ENCODE results near the gene TCF7L1.

Gene TCF7L1

DNA sequence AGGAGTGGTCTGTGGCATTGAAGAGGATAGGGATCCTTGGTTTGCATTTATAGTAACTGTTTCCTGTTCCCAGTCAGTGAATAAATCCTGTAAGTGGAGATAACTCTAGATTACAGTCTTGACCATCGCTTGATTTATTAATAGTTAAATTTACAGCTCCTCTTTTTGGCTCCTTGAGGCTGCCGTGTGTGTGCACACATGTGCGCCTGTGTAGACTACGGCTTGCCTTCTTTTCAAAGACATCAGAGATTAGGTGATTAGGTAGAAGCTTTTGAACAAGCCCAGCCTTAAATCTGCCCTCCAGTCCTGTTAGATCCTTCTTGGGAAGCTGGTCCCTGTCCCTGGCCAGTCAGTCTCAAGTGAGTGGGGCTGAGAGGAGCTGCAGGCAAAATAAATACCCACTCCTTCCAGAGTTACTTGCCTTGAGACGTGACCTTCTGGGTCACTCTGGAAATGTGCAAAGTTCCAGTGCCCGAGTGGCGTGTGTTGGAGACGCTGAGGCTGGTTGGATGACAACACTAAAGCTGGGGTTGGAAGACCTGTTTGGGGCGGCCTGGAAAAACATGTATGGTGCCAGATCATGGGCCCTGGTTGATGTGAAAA, 32.0 kb downstream of the TCF7L1 start:
- no peak for DNase-seq

DNA sequence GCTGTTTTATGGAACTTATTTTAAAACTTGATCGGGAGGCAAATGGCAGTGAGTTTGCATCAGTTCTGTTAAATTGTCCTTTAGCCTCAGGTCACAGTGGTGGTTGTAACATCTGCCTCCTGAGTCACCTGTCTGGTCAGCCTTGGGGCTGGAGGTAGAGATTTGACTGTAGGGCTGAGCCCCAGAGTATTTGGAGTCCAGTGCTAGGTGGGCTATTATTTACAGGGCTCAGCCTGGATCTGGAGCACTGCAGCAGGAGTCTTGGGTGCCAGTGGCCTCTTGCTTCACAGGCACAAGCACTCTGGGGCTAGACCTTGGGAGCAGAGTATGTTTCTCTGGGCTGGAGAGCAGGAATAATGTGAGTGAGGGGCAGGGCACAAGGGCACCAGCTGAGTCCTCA, 32.8 kb downstream of the TCF7L1 start:
- DNase-seq: no peak

DNA sequence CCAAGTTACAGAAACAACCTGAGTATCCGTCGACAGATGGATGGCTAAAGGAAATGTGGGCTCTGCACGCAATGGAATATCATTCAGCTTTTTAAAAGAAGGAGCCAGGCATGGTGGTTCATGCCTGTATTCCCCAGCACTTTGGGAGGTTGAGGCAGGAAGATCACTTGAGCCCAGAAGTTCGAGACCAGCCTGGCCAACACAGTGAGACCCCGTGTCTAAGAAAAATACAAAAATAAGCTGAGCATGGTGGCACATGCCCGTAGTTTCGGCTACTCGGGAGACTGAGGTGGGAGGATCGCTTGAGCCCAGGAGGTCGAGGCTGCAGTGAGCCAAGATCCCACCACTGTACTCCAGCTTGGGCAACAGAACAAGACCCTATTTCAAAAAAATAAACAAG, 34.3 kb downstream of the TCF7L1 start:
- no peak for DNase-seq

DNA sequence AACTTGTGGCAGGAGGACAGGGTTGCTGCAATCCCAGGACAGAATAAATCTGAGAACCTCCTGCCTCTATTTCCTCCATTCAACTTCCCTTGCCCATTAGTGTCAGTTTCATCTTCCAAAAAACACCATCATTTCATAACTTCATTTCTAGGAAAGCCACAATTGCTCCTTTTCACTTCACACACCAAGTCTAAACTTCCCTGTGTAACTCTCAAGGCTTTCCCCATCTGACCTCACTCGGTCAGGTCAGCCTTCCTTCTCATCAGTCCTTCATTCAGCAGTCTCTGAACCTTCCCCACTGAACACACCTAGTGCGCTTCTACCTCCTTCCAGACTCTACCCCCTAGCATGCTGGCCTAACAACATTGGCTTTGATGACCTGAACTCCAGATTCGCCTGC, 35.8 kb downstream of the TCF7L1 start:
- peak; percentile 89 to 90 for DNase-seq

DNA sequence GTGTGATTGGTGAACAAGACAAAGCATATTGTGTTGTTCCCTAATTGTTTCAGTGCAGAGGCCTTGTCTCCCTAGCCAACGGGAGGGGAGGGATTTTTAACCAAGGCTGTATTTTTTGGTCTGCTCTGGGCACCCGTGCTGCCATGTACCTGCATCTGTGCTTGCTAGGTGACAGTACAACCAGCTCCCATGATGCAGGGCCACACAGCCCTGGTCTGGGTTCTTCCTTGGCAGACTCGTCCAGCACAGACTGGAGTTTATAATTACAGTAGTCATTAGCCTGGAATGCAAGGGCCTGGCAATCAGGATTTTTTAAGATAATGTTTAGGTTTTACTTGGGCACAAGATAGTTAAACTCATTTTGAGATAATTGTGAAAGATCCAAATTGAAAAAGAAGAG, 36.4 kb downstream of the TCF7L1 start:
- no peak for DNase-seq

DNA sequence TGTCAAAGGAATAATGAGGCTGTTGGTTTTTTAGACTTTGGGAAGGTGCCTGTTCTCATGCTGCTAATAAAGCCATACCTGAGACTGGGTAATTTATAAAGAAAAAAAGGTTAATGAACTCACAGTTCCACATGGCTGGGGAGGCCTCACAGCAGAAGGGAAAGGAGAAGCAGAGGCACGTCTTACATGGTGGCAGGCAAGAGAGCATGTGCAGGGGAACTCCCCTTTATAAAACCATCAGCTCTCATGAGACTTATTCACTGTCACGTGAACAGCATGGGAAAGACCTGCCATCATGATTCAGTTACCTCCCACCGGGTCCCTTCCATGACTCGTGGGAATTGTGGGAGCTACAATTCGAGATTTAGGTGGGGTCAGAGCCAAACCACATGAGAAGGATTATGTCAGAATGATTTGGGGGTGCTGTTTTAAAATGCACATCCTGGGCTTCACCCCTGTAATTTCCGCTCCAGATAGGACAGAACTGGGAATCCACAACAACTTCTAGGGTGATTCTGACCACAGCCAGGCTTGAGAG, 37.8 kb downstream of the TCF7L1 start:
- peak; percentile 62 to 79 for DNase-seq

DNA sequence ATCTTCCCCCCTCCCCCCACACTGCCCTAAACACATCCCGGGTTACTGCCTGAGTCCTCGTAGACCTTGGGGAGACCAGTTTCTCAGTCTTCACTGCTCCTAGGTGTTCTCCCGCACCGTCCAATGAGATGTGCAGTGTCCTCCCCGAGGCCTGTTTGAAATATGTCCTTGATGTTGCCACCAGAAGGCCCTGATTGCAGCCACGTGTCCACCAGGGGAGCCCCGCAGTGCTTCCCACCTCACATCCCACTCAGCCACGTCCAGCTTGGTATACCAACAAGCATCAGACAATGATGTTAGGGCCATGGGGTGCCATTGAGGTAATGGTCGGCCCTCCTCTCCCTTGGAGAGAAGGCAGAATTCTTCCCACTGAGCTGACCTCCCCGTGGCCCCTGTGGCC, 38.7 kb downstream of the TCF7L1 start:
- DNase-seq: no peak

DNA sequence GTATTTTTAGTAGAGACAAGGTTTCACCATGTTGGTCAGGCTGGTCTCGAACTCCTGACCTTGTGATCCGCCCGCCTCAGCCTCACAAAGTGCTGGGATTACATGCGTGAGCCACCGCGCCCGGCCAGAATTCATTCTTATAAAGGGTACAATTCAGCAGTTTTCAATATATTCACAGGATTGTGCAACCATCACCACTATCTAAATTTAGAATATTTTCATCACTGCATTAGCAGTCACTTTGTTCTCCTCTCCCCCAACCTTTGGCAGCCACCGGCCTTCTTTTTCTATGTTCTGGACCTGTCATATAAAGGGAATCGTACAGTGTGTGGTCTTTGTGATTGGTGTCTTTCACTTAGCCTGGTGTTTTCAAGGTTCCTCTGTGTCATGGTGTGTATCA, 40.7 kb downstream of the TCF7L1 start:
- DNase-seq: peak; percentile 5 to 26

DNA sequence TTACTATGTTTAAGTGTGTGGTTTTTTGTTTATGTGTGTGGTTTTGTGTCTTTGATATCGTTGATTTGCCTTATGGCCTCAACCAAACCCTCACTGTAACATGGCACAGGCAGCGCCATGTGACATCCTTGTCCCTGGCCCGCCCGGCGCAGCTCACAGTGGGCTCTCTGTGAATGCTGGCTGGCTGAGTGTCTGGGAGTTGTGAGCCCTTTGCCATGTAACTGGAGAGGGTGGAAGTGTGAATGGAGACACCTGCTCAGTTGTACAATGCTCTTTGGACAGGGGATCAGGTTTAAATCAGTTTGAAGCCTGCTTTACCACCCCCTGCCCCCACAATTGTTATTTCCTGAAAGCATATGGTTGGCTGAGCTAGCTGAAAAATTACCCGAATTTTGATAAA, 41.8 kb downstream of the TCF7L1 start:
- no peak for DNase-seq

DNA sequence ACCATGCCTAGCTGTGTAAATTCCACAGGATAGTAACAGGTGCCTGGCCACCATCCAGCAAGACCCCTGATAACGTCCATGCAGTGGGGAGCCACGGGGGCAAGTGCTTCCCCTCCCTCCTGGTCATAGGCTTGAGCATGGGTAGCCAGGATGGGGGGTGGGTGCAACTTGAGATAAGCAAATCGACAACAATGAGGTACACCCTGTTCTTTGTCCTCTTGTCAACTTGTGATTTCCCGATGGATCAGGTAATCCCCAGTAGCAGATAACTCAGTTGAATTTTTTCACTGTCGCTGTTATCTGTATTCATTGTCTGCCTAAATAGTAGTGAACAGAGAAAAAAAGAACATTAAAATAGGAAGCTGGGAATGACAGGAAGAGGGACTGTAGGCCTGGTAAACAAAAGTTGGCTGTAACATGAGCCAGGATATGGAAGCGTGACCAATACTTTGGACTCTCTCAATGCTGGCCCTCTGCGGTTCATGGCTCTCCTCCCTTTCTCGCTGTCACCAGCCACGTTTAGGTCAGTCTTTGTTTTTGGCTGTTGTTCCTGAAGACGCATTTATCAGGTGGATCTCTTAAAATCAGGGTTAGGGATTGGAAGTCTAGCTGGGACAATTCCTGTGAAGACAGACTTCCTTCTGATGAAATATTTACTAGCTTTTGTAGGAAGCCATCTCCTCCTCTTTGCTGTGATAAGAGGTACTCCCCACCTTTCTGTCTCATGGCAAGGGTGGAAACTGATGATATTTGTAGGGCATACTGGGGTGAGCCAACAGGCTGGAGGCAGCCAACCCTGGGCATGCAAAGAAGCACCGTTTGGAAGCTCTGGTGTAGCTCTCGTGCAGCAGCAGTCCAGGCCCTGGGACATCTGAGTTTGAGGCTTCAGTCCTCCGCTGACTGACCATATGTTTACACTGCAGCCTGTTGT, 42.4 kb downstream of the TCF7L1 start:
- DNase-seq: no peak

DNA sequence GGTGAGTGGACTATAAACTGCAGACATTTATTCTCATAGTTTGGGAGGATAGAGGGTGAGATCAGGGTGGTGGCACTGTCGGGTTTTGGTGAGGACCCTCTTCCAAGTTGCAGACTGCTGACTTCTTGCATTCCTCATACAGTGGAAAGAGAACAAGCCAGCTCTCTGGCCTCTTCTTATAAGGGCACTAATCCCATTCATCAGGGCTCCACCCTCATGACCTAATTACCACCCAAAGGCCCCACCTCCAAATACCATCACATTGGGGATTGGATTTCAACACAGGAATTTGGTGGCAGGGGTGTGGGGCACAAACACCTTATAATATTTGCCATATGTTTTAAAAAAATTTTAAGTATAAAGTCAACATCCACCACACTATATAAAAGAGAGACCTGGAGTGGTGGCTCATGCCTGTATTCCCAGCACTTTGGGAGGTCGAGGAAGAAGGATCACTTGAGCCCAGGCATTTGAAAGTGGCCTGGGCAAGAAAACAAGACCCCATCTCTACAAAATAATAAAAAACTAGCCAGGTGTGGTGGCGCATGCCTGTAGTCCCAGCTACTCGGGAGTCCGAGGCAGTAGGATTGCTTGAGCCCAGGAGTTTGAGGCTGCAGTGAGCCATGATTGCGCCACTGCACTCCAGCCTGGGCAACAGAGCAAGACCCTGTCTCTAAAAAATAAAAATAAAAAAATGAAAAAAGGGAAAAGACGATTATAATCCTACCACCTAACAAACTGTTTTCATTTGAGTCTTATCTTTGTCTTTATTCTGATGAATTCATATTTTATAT, 44.0 kb downstream of the TCF7L1 start:
- no peak for DNase-seq

DNA sequence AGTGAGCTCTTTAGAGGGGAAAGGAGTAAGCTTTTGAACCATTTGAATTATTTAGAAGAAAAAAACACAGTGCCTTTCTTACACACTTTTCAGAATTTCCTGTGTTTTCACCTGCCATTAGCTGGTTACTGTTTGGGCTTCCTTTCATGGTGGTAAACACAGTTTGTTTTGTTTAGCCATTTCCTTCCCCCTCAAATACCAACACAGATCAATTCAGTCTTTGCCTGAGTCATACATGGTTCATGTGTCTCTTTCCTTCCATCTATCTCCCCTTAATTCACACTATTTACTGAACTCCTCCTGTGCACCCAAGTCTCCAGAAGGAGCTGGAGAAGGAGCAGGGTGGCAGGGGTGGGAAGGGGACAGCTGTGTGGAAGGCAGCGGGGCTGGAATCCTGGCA, 45.0 kb downstream of the TCF7L1 start:
- DNase-seq: no peak

DNA sequence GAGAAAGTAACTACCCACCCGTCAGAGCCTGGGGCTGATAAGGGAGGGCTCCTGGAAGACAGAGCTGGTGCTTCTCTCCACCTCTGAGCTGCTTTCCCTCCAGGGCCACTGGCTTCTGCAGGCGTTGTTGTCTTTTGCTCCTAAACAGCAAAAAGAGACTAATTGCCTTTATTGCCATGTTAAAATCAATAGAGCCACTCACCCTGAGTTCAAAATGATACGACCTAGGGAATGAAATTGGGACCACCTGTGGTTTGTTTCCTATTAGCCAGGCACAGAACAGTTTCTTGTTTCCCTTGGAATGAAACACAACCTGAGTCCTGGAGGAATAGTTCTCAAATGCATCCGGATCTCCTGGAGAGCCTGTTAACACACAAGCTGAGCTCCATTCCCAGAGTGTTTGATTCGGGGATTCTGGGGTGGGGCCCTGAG, 45.8 kb downstream of the TCF7L1 start:
- DNase-seq: no peak

DNA sequence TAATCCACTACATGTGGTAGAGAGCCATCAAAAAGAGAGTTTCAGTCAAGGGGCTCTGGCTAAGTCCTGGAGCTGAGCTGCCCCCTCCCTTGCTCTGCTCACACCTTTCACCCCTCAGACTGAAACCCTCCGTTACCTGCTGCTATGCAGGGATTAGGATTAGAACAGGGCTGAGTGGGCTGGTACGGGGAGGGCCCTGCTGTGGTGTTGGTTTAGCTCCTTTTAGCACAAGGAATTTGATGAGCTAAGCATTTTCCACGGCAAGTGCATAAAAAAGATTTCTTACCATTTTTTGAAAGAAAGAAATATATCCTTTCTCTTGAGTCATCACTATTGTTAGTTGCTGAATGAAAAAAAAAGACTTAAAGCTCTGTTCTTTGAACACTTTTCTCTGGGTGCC, 46.3 kb downstream of the TCF7L1 start:
- DNase-seq: no peak

DNA sequence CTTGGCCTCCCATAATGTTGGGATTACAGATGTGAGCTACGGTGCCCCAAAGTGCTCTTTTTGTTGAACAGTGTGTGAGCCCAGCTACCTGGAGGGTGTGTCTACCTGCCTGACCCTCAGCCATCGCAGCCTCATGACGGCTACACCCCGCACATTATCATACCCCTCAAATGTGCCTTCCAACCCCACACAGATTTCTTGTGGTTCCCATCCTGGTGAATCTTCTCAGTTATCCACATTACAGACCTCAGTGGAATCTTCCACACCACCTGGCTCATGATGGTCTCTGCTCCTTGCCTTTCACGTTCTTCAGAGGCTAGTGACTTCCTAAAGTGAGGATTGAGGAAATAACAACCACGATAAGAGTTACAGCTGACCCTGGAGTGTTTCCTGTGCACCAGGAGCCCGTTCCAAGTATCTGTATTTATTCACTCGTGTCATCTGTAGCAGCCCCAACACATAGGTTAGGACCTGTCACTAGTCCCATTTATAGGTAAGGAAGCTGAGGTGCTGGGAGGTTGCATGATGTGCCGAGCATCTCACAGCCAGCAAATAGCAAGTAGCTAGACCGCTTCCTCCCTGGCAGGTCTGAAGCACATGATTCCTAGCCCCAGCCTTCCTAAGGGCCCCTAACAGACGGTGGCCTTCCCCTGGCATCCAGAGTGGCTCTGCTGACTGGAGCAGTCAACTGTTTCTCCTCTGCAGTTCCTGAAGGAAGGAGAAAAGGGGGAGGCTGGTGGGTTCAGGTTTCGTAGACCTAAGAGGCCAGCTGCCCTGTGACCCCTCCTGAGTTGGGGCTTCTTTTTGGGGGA, 47.3 kb downstream of the TCF7L1 start:
- no peak for DNase-seq

DNA sequence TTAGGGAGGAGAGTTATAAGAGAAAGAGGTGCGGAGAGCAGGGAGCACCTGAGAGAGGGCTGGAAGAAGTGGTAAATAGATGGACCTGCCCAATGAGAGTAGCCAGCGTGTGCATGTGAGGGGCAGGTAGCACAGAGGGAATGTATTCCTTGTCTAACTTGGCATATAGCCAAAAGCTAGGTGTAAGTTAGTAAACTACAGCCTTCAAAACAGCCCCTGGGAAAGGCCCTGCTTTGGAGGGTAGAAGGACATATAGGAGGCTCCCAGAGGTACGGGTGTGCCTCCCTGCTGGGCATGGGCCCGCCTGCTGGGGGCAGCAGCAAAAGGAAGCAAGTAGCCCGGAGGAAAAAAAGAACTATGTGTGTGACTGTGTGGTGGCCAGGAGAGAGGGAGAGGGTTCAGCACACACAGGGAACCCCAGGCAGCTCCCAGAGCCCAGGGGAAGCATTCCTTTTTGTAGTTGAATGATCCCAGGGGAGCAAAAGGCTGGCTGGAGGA, 48.0 kb downstream of the TCF7L1 start:
- no peak for DNase-seq

DNA sequence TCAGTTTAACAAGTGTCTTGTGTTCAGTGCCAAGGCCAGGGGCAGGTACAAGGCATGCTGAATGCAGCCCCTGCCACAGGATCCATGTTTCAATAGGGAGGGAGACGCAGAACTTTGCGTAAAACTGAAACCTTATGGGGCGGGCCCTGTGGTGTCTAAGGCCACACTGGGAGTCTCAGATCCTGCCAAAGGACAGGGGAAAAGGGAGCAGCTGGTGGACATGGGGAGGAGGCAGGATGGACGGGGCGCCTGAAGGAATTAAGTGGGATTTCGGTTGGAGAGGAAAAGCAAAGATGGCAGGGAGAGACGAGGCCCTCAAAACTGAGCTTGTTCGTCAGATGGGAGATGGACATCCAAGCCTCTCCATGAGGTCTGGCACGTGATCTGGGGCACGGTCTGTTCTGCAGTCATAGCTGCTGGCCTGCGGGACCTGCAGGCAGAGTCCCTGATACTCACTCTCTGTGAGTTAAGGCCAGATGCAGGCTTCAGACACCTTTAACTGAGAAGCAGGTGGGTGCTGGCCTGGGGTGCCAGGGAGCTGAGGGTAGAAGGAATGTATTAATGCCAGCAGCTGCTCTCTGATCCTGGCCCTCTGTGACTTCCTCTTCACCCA, 48.8 kb downstream of the TCF7L1 start:
- no peak for DNase-seq

DNA sequence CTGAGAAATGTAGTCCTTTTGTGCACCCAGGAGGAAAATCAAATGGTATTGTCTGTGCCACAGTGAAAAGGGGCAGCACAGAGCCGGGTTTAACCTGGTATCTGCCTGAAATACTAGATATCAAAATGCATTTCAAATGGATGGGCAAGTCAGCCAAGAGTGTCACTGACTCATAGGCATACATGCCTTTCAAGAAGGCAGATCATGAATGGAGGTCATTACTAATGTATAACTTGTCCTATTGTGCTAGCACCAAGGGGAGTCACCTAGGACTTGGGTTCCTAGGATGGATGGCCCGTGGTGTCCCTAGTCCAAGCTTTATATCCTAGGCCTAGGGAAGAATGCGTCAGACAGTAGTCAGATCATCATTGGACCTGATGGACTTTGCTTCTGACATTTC, 49.9 kb downstream of the TCF7L1 start:
- no peak for DNase-seq

DNA sequence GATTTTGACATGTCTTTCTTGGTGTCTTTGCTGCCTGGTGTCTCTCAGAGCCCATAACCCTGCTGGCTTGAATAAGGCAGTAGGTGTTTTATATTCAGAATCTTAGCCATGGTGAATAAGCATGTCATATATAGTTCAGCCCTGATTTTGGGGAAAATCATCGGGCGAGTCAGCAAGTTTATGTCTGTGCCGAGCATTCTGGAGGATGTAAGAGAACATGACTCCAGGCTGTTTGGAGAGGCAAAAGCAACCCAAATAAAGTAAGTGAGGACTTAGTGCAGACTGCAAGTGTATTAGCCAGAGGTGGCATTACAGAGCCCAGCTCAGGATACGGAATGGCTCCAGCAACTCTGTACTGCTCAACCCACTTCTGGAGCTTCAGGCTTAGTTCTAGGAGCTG, 50.3 kb downstream of the TCF7L1 start:
- no peak for DNase-seq

DNA sequence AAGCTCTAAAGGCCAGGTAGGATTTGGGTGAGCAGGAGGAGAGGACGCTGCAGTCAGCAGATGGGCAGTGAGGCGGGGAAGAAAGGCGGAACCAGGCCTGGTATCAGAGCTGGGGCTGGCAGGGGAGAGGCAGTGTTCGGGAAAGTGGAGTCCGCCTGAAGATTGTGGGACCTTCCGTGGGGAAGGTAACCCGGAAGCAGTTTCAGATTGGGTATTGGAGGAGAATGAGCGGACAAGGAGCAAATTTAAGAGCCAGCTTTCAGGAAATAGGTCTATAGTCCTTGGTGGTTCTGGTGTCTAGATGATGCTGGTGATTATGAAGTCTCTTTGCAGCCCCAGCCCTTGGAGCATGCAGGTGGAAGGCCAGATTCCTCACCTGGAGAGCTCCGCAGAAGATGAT, 51.0 kb downstream of the TCF7L1 start:
- no peak for DNase-seq

DNA sequence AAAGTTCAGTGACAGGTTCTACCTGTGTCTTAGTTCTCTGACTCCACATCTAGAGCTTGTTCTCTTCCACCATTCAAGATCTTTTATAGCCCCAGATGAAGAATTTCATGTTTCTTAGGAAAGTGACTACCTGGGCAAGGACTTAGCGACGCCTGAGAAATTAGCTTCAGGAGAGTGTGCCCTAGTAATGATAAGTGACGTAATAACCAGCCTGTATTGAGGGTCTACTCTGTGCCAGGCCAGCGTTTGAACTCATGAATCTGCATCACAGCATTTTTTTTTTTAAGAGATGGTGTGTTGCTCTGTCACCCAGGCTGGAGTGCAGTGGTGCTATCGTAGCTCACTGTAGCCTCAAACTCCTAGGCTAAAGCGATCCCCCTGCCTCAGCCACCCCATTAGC, 51.8 kb downstream of the TCF7L1 start:
- DNase-seq: no peak

DNA sequence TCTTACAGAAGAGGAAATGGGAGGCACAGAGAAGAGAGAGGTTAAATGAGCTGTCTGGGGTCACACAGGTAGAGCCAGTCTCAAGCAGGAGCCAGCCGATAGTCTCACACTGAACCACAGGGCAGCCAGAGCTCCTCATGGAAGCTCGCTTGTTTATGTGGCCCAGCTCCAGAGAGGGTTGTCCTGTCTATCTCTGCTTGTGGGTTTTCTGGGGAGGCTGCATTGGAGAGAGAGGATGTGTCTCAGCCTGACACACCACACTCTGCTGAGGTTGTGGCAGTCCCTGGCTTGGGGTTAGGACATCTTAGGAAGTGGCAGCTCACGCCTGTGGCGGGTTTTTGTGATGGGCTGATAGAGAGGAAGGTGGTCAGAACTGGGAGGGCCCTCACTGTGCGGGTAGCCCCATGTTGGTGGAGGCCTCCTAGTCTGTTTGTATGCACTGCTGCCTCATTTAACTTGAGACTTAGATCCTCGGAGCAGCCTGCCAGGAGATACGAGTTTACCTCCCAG, 52.3 kb downstream of the TCF7L1 start:
- DNase-seq: no peak
